Right hindlimb (tissue), 1 donor: ENCODE data around the gene IDE.
"Not testable (repeated sequence)": the region's sequence is repeated elsewhere in the genome, so short reads cannot be mapped to it uniquely, and the experiment has no call there.

Source experiments
- DNase-seq: peaks from one replicate; pipeline ENCODE4 v3.0.0-alpha.2; 2018

The IDE gene

DNA sequence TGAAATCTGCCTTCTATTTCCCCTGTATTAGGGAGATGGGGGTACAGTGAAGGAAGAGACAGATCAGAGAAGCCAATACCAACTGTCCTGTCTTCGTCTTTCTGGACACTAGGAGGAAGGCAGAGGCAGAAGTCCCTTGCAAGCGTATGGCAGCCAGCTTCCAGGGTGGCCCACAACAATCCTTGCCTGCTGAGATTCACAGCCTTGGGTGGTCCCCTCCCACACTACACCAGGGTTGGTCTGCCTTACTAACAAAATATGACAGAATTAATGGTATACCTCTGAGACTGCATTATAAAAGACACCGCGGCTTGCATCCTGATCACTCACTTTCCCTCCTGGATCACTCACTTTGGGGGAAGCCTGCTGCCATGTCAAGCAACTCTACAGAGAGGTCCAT is 90.4 kb downstream of the IDE start:
- no peak for DNase-seq

DNA sequence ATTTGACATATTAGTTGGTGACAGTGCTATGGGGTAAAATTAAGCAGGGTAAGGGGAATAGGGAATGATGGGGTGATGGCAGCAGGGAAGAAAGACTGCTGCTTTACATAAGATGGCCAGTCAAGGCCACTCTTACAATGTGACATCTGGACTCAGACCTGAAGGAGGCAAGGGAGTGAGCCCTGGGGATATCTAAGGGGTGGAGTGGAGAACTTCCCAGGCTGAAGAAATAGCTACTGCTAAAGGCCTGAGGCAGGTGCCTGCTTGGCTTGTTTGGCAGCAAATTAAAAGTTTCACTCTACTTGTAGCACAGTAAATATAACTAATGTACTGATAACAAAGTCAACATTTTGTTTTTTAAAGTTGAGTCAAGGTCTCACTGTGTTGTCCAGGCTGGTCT is 93.5 kb downstream of the IDE start:
- no peak for DNase-seq

DNA sequence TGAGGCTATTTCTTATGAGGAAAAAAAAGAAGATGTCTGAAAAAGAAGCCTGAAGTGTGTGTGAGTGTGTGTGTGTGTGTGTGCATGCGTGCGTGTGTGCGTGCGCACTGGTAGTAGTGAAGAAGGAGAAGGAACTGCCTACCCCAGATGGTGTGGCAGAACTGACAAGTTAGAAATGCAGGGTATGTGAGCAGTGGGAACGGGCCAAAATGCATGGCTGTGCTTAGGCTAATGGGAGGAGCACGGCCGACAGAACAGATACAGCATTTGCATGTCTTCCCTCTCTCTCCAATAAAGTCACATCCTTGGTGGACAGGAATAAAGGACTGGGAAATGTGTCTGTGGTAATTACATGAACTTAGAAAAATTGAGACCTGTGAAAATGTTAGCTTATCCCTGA is 94.3 kb downstream of the IDE start:
- no peak for DNase-seq

DNA sequence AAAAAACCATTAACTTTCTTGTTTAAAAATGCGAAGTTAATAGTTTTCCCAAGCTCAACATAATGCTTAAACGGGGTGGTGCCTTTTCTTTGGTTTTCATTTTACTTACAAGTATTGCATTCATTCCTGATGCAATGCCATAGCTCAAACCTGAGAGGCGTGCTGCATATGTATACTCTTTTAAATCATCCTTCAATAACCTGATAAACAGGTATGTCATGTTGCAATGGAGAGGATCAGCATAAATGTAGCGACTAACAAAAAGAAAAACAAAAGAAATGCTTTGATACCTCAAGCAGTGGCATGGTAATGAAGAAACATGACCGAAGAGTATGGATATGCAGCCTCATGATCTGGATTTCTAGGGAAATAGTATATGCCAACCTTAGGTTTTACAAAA is 95.4 kb downstream of the IDE start:
- no peak for DNase-seq

DNA sequence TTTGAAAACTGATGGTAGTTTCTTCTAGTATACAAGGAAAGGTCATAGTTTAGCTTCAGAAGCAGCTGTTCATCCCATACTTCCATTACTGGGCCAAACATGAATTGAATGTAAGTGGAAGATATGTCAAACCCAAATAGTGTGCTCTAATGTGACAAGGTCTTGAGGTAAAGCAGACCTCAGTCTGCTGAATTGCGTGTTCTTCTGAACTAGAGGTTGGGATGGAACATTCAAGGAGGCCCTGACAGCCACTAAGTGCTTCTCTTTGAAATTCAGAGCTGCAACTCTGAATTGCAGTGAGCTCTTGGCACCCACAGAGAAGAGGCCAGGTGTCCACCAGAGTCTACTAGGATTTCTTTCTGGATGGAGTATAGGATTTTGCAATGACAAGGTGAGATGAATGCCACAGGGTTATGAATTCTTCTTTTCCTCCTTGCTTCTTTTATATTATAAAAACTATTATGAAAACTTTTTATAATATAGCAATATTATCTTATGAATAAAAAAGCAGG is 98.5 kb downstream of the IDE start:
- no peak for DNase-seq

DNA sequence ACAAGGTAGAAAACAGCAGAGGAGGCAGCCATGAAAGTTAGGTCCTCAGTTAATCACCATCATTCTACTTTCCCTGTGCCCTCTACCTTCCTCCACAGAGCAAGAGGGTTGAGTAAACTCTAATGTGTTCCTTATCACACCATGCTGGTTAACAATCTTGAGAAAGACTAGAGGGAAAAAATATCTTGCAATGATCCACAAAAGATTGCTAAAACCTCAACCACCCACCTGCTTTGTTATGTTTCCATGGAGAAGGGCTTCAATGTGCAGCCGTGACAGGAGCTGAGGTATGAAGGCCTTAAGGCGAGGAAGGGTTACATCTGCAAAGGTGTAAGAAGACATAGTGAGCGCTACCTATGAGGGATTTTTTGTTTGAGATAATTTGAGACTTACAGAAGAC is 103.9 kb downstream of the IDE start:
- no peak for DNase-seq

DNA sequence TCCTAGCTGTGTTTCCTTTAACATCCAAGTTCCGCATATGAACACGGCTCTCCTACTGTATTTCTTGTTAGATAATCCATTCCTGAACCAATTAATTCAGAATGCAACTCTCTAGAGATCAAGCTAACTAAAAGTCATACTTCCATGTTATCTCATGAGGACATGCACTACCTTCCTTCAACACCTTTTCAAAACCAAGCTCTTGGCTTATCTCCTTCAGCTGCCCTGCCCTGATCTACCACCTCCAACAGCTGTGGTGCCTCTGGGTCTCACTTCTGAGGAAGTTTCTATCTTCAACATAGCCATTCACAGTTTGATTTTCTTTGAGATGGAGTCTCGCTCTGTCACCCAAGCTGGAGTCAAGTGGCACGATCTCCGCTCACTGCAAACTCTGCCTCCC is 109.5 kb downstream of the IDE start:
- DNase-seq = no peak

DNA sequence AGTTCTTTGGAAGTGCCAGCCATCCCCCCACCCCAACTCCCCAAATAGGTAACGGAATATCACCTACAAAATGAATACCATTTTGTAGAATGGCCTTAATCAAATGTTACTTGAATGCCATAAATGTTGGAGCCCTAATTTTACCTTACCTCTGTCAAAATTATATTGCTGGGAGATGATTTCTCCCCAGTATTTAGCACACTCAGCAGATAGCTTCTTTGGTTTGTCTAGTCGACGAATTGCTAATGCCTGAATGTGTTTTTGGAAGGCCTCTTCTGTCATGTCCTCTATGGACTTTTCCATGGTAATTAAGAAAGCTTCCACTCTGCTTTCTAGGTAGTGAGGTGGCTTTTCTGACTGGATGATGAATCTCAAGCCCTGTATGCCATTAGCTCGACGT is 110.3 kb downstream of the IDE start:
- DNase-seq = no peak

DNA sequence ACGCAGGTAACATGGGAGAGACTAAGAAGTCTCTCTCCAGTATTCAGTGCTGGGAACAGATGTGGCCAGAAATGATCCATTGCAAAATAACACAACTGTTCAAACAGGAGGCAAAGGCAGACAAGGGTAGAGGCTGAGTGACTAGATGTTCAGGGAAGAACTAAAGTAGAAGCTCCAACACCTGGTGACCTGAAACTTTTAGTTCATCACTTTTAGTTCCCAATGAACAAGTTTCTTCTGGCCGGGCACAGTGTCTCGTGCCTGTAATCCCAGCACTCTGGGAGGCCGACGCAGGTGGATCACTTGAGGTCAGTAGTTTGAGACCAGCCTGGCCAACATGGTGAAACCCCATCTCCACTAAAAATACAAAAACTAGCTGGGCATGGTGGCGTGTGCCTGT is 118.9 kb downstream of the IDE start:
- not testable (repeated sequence) for DNase-seq

DNA sequence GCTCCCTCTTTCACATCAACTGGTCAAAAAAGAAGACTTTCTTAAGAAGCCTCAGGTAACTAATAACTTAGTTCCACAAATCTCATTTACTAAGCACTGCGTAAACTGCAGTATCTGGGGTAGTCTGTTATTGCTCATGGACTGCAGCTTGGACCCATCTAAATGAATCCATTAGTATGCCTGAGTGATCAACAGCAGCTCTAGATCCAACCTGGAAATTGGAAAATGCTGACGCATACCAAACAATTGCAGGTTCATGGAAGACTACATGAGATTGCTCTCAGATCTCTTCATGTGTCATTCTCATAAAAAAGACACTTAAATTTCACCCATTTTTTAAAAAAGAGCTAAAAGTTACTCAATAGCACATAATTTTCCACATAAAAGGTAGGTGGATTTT is 121.6 kb downstream of the IDE start:
- DNase-seq = no peak

DNA sequence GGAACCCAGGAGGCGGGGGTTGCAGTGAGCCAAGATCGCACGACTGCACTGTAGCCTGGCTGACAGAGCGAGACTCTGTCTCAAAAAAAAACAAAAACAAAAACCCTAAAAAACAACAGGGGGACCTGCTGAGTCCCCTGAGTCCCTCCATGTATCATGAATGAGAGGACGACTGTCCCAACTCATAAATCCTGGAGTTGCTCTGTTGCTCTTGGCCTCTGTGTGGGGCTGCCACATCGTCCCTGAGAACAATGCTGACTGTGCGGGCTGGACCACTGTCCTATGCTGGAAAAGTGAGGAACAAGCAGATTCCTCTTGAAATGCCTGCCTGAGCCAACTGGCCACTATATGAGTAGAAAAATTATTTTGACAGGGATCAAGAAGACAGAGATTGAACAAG is 122.5 kb downstream of the IDE start:
- no peak for DNase-seq

DNA sequence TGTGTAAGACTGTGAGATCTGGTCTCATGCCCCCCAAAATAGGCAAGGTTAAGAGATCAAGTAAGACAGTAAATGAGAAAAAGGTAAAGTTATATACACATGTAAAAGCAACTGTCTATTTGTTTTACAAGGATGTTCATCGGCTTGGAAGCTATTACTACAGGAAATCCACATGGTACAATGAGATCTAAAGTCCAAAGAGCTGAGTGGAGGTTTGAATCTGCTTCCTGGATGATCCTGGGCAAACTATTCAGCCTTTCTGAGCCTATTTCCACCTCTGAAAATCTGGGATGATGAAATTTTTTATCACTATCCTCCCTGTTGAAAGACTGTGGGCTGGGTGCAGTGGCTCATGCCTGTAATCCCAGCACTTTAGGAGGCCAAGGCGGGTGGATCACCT is 123.0 kb downstream of the IDE start:
- DNase-seq = no peak

DNA sequence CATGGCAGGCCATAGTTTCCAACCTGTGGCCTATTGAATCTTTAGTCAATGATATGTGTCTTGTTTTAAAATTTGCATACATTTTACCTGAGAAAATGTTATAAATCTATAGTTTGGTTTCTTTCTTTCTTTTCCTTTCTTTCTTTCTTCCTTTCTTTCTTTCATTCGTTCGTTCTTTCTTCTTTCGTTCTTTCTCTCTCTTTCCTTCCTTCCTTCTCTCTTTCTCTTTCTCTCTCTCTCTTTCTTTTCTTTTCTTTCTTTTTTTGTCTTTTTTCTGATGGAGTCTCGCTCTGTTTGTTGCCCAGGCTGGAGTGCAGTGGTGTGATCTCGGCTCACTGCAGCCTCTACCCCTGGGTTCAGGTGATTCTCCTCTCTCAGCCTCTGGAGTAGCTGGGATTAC is 133.3 kb downstream of the IDE start:
- DNase-seq = no peak

DNA sequence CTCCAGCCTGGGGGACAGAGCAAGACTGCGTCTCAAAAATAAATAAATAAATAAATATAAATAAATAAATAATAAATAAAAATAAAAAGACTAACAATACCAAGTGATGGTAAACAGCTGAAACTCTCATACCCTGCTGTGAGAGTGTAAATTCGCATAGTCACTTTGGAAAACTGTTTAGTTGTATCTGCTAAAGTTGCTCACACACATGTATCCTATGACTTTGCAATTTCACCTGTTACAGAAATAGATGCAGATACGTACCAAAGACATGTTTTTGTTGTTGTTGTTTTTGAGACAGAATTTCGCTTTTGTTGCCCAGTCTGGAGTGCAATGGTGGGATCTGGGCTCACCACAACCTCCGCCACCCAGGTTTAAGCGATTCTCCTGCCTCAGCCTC is 135.7 kb downstream of the IDE start:
- no peak for DNase-seq

DNA sequence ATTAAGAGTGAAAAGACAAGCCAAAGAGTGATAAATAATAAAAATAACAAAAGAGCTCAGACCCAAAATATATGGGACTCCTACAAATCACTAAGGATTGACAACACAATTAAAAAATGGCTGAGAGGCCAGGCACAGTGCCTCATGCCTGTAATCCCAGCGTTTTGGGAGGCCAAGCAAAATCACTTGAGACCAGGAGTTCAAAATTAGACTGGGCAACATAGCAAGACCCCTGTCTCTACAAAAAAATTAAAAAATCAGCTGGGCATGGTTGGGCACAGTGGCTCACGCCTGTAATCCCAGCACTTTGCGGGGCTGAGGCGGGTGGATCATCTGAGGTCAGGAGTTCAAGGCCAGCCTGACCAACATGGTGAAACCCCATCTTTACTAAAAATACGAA is 137.3 kb downstream of the IDE start:
- DNase-seq = no peak

DNA sequence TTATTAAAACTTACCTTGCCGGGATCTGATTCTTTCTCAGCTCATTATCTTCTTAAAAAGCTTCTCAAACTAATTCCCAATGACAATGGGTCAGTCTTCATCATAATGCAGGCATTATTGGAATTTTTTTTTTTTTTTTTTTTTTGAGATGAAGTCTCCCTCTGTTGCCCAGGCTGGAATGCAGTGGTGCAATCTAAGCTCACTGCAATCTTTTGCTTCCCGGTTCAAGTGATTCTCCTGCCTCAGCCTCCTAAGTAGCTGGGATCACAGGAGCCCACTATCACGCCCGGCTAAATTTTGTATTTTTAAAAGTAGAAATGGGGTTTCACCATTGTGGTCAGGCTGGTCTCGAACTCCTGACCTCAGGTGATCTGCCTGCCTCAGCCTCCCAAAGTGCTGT is 137.8 kb downstream of the IDE start:
- not testable (repeated sequence) for DNase-seq

DNA sequence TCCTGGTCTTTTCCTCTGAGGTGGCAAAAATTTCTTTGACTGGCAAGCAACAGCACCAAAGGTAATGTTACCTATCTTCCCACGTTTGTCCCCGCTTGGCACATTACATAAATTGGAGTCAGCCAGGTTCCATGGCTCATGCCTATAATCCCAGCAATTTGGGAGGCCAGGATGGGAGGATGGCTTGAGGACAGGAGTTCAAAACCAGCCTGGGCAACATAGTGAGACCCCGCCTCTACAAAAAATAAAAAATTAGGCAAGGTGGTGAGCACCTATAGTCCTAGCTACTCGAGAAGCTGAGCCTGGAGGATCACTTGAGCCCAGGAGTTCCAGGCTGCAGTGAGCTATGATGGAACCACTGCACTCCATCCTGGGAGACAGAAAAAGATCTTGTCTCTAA is 139.5 kb downstream of the IDE start:
- DNase-seq = no peak

DNA sequence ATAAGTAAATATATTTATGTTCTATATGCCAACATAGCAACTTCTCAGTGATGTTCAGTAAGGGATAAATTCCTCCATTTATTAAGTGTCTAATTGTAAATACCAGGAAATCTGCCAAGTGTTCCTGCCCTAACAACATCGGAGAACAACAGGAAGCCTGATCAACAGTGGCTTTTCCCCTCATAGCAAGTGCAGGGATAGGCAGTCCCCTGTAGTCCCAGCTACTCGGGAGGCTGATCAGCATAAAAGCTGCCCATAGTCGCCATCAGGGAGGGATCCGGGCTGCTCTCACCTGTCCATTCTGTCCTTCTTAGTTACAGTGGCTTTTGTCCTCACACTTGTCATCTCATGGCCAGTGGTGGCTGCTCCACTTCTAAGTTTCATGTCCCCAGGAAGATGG is 141.3 kb downstream of the IDE start:
- no peak for DNase-seq

DNA sequence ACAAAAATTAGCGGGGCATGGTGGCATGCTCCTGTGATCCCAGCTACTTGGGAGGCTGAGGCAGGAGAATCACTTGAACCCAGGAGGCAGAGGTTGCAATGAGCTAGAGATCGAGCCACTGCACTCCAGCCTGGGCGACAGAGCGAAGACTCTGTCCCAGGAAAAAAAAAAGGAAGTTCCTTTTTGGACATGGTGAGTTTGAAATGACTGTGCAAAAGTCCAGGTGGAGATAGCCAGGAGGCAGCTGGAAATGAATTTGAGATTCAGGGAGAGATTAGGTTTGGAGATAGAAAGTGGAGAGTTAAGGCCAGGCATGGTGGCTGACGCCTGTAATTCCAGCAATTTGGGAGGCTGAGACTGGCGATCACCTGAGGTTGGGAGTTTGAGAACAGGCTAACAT is 143.8 kb downstream of the IDE start:
- no peak for DNase-seq

DNA sequence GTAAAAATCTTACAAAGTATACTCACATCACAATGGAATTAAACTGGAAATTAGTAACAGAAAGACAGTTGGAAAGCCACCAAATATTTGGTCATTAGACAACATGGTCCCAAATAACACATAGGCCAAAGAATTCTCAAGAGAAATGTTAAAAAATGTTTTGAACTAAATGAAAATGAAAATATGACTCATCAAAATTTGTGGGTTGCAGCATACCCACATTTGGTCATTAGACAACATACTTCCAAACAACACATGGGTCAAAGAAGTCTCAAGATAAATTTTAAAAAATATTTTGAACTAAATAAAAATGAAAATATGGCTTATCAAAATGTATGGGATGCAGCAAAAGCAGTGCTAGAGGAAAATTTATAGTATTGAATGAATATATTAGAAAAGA is 152.3 kb downstream of the IDE start:
- DNase-seq = no peak

DNA sequence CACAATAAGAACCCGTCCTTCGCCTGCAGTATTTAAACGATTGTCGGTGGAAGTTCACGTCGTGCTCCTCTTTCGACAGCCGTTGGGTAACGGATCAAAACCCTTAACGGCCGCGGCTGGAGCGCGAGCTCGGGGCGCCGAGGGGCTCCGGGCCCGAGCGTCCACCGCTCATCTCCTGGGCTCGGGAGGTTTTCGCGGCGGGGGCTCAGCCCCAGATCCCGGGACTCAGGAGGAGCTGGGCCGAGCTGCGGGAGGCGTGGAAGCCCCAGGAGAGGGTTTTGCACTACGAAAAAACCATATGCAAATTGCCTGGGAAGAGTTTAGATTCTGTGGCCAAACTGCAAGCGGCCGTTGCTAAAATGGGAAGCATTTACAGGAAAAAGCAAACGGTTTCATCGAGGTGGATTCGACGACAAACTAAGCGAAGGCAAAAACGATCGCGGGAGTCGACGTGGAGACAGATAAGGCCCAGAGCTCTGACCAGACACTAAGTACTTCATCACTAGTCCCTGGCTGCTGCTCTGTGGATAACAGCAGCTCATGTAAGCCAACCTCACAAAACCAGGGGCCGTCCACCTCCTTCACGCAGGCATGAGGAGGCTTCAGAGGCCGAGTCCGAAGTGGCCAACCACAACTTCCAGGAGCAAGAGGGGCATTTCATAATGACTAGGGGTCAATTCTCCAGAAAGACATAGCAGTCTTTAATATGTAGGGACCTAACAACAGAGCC is 153.2 kb downstream of the IDE start:
- no peak for DNase-seq

DNA sequence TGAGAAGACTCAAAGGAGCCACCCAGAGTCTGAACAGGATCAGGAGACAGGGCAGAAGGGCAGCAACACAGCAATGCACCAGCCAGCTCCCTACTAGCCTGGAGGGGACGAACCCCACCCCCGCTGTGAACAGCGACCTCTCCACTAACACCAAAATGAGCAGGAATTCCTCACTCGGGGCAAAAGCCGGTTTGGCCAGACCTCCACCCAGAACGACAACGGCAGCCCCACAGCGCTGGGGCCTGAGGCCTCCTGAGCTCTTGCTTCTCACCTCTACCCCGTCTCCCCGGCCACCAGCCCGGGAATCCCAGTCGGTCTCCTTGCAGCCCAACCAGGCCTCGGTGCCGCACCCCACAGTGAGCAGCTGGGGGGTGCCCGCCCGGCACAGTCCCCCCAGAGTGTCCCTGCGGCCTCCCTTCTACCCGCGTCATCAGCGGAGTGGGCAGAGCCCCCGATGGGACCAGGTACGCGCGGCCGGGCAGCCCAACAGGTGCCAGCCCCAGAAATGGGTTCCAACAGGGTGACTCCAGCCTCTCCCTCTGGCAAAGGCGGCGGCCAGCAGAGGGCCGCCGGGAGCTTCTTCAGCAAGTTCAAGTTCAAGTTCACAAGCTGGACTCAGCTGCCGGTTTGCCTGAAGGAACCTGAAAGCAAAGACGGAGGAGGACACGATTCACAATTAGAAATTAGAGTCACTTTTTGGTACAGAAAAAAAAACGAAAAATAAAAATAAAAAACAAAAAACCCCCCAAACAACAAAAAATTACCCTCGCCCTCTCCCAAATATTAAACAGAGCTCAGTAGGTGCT is 153.9 kb downstream of the IDE start:
- DNase-seq = peak; percentile 22

DNA sequence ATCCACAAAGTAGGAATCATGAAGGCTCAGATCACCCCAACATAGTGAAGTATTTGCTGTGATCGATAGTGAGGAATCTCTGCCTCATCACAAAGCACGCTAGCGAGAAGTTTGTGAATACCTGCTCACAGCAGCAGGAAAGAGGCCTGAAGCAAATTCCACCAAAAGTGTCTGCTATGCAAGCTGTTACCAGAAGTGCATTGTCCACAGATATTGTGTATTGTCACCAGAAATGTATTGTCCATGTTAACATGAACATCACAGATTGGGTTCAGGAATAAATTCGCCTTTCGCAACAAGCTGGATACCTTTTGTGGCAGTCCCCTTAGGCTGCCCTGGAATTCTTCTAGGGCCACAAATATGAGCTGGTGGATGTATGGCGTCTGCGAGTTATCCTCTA is 155.0 kb downstream of the IDE start:
- DNase-seq = no peak

DNA sequence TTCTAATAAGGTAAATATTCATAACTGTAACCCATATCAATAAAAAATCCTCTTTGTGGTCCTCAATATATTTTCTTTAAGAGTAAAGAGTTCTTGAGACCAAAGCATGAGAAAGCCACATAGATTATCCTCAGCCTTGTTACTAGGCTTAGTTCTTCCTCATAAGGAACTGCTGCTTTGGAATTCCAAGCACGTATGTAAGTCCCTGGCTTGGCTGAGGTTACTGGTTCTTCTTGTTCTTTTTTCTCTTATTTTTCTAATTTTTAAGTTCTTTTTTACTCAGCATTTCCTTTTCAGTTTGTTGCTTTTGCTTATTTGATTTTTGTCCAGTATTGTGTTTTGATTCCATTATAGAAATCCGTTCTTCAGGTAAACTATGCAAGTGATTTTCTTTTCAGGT is 155.7 kb downstream of the IDE start:
- no peak for DNase-seq

DNA sequence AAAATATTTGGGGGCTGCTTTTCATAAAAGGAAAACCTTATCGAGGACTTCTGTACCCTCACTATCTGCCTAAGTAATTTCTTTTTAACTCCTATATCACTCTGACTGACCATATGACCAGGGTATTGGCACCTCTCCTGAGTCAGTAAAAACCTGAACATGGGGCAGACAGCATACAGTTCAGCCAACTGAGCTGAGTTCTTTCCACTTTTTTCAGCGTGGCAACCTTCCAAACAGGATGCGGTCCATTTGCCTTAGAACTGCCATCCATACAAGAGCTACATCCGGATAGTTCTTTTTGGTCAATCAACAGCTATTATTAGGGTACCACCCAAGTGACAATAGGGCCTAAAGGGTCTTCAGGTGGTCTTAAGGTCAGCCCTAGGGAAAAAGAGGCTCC is 160.4 kb downstream of the IDE start:
- DNase-seq = no peak
